Nephron (organoid): Measurements from ENCODE around the gene TEX2.
A peak's percentile ranks its signal among the peaks of the same experiment; 100 is the strongest.

ENCODE experiments used
- H3K27ac Mint-ChIP-seq, 3 experiments: 2 replicates each; pipeline ENCODE4 v1.8.0; 2020; ENCODE audit warnings: mixed read lengths in 3 of 3, mild to moderate bottlenecking in 2 of 3, moderate library complexity in 1 of 3
- H3K27me3 Mint-ChIP-seq: 2 replicates; pipeline ENCODE4 v1.8.0; 2021; ENCODE audit warnings: low read depth, mild to moderate bottlenecking, moderate library complexity, mixed read lengths
- H3K36me3 Mint-ChIP-seq: 2 replicates; pipeline ENCODE4 v1.8.0; 2020; ENCODE audit warnings: low read depth, mixed read lengths
- H3K4me1 Mint-ChIP-seq: 2 replicates; pipeline ENCODE4 v1.8.0; 2020; ENCODE audit warnings: mixed read lengths
- H3K4me3 Mint-ChIP-seq, 3 experiments: 2 replicates each; pipeline ENCODE4 v1.8.0; 2020; ENCODE audit warnings: mild to moderate bottlenecking in 3 of 3, mixed read lengths in 3 of 3, moderate library complexity in 2 of 3
- H3K9me3 Mint-ChIP-seq: 2 replicates; pipeline ENCODE4 v1.8.0; 2020; ENCODE audit warnings: mixed read lengths
- CTCF ChIP-seq, 3 experiments: fragments of 200-600 bp; sonication (generic); IDR thresholded peaks; one replicate each; pipeline ENCODE4 v1.5.0; 2021; ENCODE audit warnings: antibody characterized with exemption in 3 of 3; ENCODE audit not compliant: unreplicated experiment in 3 of 3

The TEX2 gene

GRCh38 chr17:64297467-64298088, 34.5 kb upstream of the TEX2 start:
- TF ChIP-seq CTCF (IDR thresholded peaks at IDR 0.05; ENCODE audit: unreplicated experiment in 3 of 3), result no peak
- Mint-ChIP-seq H3K4me3 (no peak overlapping the region), H3K9me3 (no peaks in the 10 kb centered on the region), H3K36me3 (no peaks in the 10 kb centered on the region), H3K4me1 (peaks cover 9% of the 10 kb centered on the region), H3K27ac (no peak overlapping the region), H3K27me3 (peaks cover 3% of the 10 kb centered on the region)

- peak overlapping the region in 1 of 3 experiments; percentile 34 for H3K27ac Mint-ChIP-seq
- H3K4me1 Mint-ChIP-seq, result peaks cover 9% of the 10 kb centered on the region
- H3K4me3 Mint-ChIP-seq, result no peak overlapping the region
- H3K9me3 Mint-ChIP-seq, result peaks cover 7% of the 10 kb centered on the region
- no peaks in the 10 kb centered on the region for H3K36me3 Mint-ChIP-seq
- no peak for TF ChIP-seq CTCF (IDR thresholded peaks at IDR 0.05; ENCODE audit: unreplicated experiment in 3 of 3)
- H3K27me3 Mint-ChIP-seq, result peaks cover 3% of the 10 kb centered on the region
Measured at GRCh38 chr17:64296246-64296645, 33.2 kb upstream of the TEX2 start.

- Mint-ChIP-seq H3K4me3 (no peak overlapping the region), H3K36me3 (no peaks in the 10 kb centered on the region)
Measured at GRCh38 chr17:64295146-64295545, 32.1 kb upstream of the TEX2 start.

DNA sequence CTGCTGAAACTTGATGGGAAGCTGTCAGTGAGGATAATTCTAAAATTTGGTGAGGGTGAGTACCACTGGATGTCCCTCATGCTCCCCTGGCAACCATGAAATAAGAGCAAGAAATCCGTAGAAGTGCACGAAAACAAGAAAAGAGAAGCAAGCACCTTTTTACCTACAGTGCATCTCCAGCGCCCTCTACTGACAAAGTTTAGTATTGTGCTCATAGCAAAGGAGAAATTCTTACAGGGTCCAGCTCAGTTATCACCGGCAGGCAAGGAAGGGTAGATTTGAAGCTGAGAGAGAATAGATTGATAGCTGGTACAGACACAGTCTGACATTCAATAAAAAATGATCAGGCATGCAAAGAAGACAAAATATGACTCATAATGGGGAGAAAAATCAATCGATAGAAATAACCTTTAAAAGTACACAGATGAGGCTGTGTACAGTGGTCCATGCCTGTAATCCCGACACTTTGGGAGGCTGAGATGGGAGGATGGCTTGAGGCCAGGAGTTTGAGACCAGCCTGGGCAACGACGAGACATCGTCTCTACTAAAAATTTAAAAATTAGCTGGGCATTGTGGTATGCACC, 28.3 kb upstream of the TEX2 start:
- Mint-ChIP-seq H3K27ac (no peak overlapping the region), H3K27me3 (peaks cover 3% of the 10 kb centered on the region), H3K36me3 (no peaks in the 10 kb centered on the region), H3K4me3 (no peak overlapping the region), H3K4me1 (no peaks in the 10 kb centered on the region), H3K9me3 (peaks cover 17% of the 10 kb centered on the region)
- TF ChIP-seq CTCF (IDR thresholded peaks at IDR 0.05; ENCODE audit: unreplicated experiment in 3 of 3), result no peak

More at GRCh38 chr17:64295146-64295545, 32.1 kb upstream of the TEX2 start:
- H3K9me3 Mint-ChIP-seq, result peaks cover 12% of the 10 kb centered on the region
- H3K27ac Mint-ChIP-seq, result no peak overlapping the region
- no peak for TF ChIP-seq CTCF (IDR thresholded peaks at IDR 0.05; ENCODE audit: unreplicated experiment in 3 of 3)
- H3K4me1 Mint-ChIP-seq, result peaks cover 3% of the 10 kb centered on the region
- H3K27me3 Mint-ChIP-seq, result peaks cover 3% of the 10 kb centered on the region

- H3K4me1 Mint-ChIP-seq, result no peaks in the 10 kb centered on the region
- no peak overlapping the region for H3K27ac Mint-ChIP-seq
- no peaks in the 10 kb centered on the region for H3K36me3 Mint-ChIP-seq
- no peak for TF ChIP-seq CTCF (IDR thresholded peaks at IDR 0.05; ENCODE audit: unreplicated experiment in 3 of 3)
- H3K9me3 Mint-ChIP-seq, result peaks cover 17% of the 10 kb centered on the region
- peaks cover 3% of the 10 kb centered on the region for H3K27me3 Mint-ChIP-seq
- H3K4me3 Mint-ChIP-seq, result no peak overlapping the region
Measured at GRCh38 chr17:64289741-64290141, 26.7 kb upstream of the TEX2 start.

DNA sequence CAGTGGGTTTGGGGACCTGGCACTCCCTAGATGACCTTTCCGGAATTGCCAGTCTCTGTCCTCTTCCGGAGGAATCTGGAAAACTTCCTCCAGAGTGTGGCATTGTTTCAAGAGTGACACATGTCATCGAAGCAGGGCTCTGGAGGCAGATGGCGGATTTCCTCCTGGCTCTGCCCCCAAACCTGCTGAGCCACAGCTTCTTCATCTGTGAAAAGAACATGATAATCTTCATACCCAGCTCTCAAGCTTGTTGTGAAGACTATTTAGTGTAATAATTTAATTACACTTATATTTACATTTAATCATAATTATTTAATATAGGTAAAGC, 19.7 kb upstream of the TEX2 start:
- Mint-ChIP-seq H3K4me1 (peaks cover 17% of the 10 kb centered on the region), H3K27ac (no peak overlapping the region), H3K9me3 (no peaks in the 10 kb centered on the region), H3K27me3 (no peaks in the 10 kb centered on the region), H3K4me3 (no peak overlapping the region), H3K36me3 (no peaks in the 10 kb centered on the region)
- no peak for TF ChIP-seq CTCF (IDR thresholded peaks at IDR 0.05; ENCODE audit: unreplicated experiment in 3 of 3)
